Skeletal muscle cell (primary cell): ENCODE measurements around the gene LAMP5.

Source experiments
- DNase-seq: peaks from one replicate; pipeline ENCODE4 v3.0.0-alpha.2; 2010; ENCODE audit warnings: low read depth
- H3K4me3 ChIP-seq: 2 replicates; pipeline ENCODE4 v1.5.1; 2011; ENCODE audit warnings: low read depth, mild to moderate bottlenecking, control low read depth, low read length, moderate library complexity

LAMP5 gene

GRCh38 chr20:9520086-9520485 lies 5.7 kb downstream of the LAMP5 start:
- no peak overlapping the region for H3K4me3 ChIP-seq
- DNase-seq = no peak

DNA sequence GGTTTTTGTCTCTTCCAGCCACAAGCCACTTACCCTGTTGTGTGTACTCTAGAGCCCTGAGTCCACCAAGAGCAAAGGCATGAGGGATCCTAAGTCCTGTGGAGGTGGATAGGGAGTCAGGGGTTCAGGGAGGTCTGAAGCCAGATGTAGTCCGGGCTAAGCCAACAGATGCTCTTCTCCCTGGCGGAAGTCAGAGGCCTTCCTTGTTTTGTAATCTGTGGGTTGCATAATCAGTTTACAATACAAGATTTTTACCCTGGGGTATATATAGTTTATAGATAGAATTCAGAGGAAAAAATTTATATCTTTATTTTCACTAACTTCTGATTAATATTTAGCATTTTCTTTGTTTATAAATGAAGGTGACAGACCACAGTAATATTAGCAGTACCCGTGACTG lies 9.2 kb downstream of the LAMP5 start:
- H3K4me3 ChIP-seq = no peak overlapping the region
- no peak for DNase-seq

- H3K4me3 ChIP-seq = no peak overlapping the region
- no peak for DNase-seq
Observed at GRCh38 chr20:9531581-9531980, 17.2 kb downstream of the LAMP5 start.

- DNase-seq = no peak
- H3K4me3 ChIP-seq = no peak overlapping the region
Observed at GRCh38 chr20:9532069-9532838, 17.9 kb downstream of the LAMP5 start.

GRCh38 chr20:9534025-9534424 lies 19.6 kb downstream of the LAMP5 start:
- DNase-seq = no peak

DNA sequence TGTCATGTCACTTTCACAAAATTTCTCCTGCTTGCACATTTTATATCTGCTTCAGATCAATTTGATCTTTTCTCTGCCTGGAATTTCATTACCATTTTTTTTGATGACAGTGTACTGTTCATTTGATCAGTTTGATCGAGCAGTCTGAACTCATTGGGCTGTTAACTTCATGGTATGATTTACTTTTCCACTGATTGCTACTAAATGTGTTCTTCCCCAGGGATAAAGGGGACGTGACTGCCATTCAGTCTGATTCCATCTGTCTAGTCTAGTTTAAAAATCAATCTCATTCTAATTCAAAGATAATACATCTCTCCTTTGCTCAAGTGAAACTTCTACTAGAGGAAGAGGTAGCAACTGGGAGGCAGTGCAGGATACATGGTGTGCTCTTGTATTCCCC lies 21.1 kb downstream of the LAMP5 start:
- no peak for DNase-seq
- H3K4me3 ChIP-seq = no peak overlapping the region

More at GRCh38 chr20:9534025-9534424, 19.6 kb downstream of the LAMP5 start:
- H3K4me3 ChIP-seq = no peak overlapping the region

DNA sequence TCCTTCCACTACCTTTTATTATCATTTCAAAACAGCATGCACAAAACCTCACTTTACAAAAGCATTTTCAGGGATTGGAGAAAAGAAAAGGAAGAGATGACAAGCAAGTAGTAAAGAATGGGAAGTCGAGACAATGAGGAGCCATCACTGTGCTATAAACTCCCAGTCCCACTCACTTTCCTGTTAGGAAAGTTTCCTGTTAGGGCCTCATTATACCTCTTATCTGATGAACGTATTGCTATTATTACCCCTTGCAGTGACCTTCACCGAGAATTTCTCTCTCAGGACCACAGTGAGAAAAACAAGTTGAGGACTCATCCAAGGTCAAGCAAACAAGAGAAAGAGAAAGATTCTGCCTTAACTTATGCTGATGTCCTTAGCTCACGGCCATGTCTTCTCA lies 28.8 kb downstream of the LAMP5 start:
- DNase-seq = no peak
- H3K4me3 ChIP-seq = no peak overlapping the region

GRCh38 chr20:9550283-9550682 lies 35.9 kb downstream of the LAMP5 start:
- H3K4me3 ChIP-seq = no peak overlapping the region

GRCh38 chr20:9550871-9551270 lies 36.5 kb downstream of the LAMP5 start:
- H3K4me3 ChIP-seq = no peak overlapping the region

More at GRCh38 chr20:9550283-9550682, 35.9 kb downstream of the LAMP5 start:
- no peak for DNase-seq

DNA sequence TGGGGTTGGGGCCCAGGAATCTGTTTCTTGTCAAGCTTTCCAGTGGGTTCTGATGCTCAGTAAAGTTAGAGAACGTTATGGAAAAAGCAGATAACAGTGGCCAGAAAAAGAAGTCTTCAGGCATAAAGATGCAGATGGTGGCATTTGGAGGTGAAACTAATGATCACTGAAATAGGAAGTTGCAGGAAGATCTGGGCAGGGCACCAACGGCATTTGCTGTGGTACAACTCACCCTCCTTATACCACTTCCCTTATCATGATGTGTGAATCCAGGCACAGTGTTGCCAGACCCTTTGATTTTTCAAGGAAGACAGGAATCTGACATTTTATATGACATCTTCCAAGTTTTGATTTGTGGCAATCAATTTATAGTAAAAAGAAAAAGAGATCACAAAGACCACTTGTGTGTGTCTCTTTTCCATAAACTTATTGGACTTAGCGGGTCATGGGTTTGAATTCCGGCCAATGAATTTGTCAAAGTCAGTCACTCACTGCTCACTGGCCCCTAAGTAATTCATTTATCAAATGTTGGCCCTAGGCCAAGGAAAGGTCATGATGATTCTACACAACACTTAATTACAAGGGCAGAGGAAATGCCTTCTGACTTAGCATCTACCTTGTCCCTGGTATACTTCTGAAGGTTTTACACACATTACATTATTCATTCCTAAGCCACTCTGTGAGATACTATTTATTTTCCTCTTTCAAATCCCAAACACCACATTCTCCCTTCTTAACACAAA lies 37.6 kb downstream of the LAMP5 start:
- no peak for DNase-seq
- H3K4me3 ChIP-seq = no peak overlapping the region

More at GRCh38 chr20:9550871-9551270, 36.5 kb downstream of the LAMP5 start:
- DNase-seq = no peak

DNA sequence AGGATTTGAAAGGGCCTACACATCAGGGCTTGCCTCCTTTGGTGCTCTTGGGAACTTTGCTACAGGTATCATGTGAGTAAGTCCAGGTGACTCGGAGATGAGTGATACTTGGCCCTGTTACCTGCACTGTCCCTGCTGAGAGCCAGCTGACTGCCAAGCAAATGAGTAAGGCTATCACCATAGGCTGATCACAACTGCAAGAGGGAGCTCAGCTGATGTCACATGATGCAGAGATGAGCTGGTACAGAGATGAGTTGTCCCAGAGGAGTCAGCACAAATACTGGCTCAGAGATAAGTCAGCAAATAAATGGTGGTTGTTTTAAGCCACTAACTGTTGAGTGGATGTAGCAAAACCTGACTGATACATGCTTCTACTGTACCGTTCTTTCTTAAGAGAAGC lies 41.4 kb downstream of the LAMP5 start:
- DNase-seq = no peak
- H3K4me3 ChIP-seq = no peak overlapping the region

- no peak overlapping the region for H3K4me3 ChIP-seq
- no peak for DNase-seq
Observed at GRCh38 chr20:9557411-9557810, 43.0 kb downstream of the LAMP5 start.

GRCh38 chr20:9565910-9566550 lies 51.6 kb downstream of the LAMP5 start:
- H3K4me3 ChIP-seq = no peak overlapping the region
- DNase-seq = no peak

- no peak for DNase-seq
- H3K4me3 ChIP-seq = no peak overlapping the region
Observed at GRCh38 chr20:9566977-9567376, 52.6 kb downstream of the LAMP5 start.

DNA sequence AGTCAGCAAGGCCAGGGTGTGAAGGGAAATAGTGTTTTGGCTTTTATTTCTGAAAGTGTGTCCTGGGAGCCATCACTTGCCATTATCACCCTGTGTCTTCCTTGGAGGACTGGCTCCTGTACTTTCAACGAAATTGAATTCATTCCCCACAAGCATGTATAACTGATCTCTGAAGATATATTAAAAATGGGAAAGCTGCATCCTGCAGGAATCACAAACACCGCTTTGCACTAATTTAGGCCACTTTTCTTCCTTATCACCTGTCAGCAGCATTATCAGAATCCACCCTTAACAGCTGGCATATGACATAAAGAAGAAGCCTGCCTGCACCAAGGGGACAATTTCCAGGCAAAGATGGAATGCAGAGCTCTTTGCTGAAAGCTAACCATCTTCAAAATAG lies 56.2 kb downstream of the LAMP5 start:
- no peak for DNase-seq
- H3K4me3 ChIP-seq = no peak overlapping the region

DNA sequence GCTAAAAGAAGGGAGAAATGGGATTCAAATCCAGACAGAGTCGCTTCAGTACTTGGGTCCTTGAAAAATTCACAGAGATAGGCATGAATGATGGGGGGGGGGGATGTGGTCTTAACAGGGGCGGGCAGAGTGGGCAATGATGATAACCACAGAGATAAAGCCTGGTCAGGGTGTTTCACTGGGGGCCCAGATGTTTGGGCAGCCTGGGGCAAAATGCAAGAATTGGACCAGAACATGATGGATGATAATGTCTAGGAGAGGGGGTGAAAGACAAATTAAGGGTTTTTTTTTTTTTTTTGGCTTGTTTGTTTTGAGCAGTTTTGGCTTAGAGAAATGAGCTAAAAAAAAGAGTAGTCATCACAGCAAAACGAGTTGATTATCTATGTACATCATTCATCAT lies 57.4 kb downstream of the LAMP5 start:
- no peak for DNase-seq
- no peak overlapping the region for H3K4me3 ChIP-seq

DNA sequence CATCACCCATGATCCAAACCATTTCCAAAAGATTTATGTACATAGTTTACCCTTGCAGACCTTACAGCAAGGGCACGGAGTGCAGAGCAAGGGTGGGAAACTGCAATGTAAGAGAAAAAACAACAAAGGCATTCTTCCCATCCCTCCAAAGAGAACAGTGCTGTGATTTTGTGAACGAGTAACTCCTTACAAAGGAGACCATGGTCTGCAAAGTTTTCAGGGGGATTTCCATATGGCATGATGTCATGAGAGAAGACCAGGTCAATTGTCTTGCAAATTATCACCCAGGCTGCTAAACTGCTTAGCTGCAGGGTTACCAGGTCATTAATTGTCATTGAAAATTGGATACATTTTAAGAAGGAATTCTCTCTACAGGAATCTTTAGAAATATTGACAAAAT lies 58.3 kb downstream of the LAMP5 start:
- no peak overlapping the region for H3K4me3 ChIP-seq
- no peak for DNase-seq

DNA sequence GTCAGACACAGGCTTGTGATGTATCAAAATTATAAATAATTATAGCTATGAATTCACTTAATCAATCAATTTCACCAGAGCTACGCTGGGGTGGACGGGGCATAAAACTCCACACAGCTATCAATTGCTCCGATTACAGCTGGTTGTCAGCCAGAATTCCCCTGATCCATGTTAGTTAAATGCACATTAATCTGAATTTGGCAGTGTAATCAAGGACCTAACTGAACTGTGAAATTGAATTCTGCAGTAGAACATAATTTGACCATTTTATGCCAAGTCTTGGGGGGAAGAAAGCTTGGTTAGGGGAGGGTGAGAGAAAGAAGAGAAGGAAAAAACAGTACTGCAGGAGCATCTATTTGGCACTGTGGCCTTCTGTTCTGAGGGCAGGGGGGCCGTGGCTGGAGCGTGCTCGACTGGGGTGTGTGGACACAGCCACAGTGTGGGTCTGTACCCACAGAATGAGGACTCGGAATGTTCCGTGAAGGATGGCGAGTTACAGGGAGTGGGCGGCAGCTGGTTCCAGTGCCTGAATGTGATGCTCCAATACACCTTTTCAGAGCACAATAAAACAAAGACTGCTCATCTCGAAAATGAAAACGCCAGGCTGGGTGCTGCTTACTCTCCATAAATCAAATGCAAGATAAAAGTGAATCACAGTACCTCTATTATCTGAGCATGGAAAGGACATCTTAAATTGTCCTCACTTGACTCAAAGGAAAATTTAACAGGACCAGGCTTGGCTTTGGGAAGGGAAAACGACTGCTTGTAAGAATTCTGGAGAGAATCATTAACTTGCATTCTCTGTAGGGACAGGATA lies 59.2 kb downstream of the LAMP5 start:
- no peak overlapping the region for H3K4me3 ChIP-seq
- DNase-seq = no peak

DNA sequence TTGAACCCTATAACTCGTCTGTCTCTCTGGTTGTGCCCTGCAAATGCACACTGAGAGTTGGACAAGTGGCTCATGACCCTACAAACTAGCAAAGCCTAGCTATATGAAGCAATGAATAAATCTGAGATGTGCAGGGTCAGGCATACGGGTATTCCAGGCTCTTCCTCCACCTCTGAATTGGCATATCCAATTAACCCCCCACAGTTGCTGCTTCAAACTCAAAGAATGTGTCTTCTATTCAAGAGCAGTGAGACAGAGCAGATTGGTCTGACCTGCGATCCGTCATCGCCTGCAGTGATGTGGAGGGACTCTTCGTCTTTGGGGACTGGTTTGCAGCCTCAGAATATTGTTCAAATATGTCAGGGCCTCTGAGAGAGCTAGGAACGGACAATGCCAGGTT lies 59.8 kb downstream of the LAMP5 start:
- DNase-seq = no peak
- no peak overlapping the region for H3K4me3 ChIP-seq

DNA sequence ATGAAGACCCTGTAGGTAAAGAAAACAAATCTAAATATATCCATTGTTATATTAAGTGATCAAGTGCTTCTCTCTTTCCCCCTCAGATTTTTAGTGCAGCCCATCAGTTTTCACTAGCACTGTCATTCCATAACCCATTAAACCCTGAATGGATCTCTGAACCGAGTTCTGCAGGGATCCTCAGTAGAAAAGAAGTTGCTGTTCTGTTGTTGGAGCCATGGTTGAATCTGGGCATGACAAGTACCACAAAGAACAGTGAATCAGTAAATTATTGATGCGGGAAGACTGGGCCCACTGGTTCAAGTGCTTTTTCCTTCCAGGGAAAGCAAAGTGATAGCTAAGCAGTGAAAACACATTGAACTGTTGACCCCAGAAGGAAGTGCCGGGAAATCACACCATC lies 60.4 kb downstream of the LAMP5 start:
- DNase-seq = no peak
- H3K4me3 ChIP-seq = no peak overlapping the region
